HG02759 (cell line): Measurements from ENCODE around the gene CDC45.
"Not testable (repeated sequence)": the region's sequence is repeated elsewhere in the genome, so short reads cannot be mapped to it uniquely, and the experiment has no call there.

Experiments used
- ATAC-seq: cut with Tn5 transposase; IDR thresholded peaks from one replicate; pipeline ENCODE4 v1.9.1; 2021; ENCODE audit warnings: mild to moderate bottlenecking, moderate library complexity; ENCODE audit not compliant: unreplicated experiment

CDC45 gene

GRCh38 chr22:19526076-19526701 is 46.5 kb downstream of the CDC45 start:
- ATAC-seq = no peak

GRCh38 chr22:19526702-19527111 is 47.0 kb downstream of the CDC45 start:
- no peak for ATAC-seq

GRCh38 chr22:19527321-19527721 is 47.6 kb downstream of the CDC45 start:
- ATAC-seq = no peak

GRCh38 chr22:19527861-19528417 is 48.2 kb downstream of the CDC45 start:
- no peak for ATAC-seq

- no peak for ATAC-seq
Measured at GRCh38 chr22:19529811-19530210, 50.1 kb downstream of the CDC45 start.

GRCh38 chr22:19530751-19531150 is 51.0 kb downstream of the CDC45 start:
- no peak for ATAC-seq

- ATAC-seq = not testable (repeated sequence)
Measured at GRCh38 chr22:19531327-19531726, 51.6 kb downstream of the CDC45 start.

GRCh38 chr22:19533049-19533626 is 53.4 kb downstream of the CDC45 start:
- no peak for ATAC-seq

GRCh38 chr22:19533857-19534256 is 54.1 kb downstream of the CDC45 start:
- ATAC-seq = no peak

- ATAC-seq = no peak
Measured at GRCh38 chr22:19535001-19535400, 55.3 kb downstream of the CDC45 start.

GRCh38 chr22:19536564-19536963 is 56.8 kb downstream of the CDC45 start:
- no peak for ATAC-seq

- no peak for ATAC-seq
Measured at GRCh38 chr22:19537941-19538488, 58.3 kb downstream of the CDC45 start.

- no peak for ATAC-seq
Measured at GRCh38 chr22:19540394-19540793, 60.7 kb downstream of the CDC45 start.

GRCh38 chr22:19543970-19544708 is 64.4 kb downstream of the CDC45 start:
- no peak for ATAC-seq

GRCh38 chr22:19545935-19546207 is 66.2 kb downstream of the CDC45 start:
- no peak for ATAC-seq

- ATAC-seq = no peak
Measured at GRCh38 chr22:19546680-19547079, 67.0 kb downstream of the CDC45 start.

GRCh38 chr22:19547620-19548019 is 67.9 kb downstream of the CDC45 start:
- ATAC-seq = no peak

GRCh38 chr22:19548427-19548826 is 68.7 kb downstream of the CDC45 start:
- ATAC-seq = not testable (repeated sequence)

GRCh38 chr22:19548964-19549363 is 69.2 kb downstream of the CDC45 start:
- no peak for ATAC-seq

- ATAC-seq = no peak
Measured at GRCh38 chr22:19549428-19549827, 69.7 kb downstream of the CDC45 start.

GRCh38 chr22:19550382-19550781 is 70.7 kb downstream of the CDC45 start:
- ATAC-seq = no peak

- no peak for ATAC-seq
Measured at GRCh38 chr22:19553201-19553600, 73.5 kb downstream of the CDC45 start.
